ENCODE data around the gene AKAP5.

AKAP5 gene

GRCh38 chr14:64510825-64511671 is 45.7 kb downstream of the AKAP5 start:
- Histone ChIP-seq H3K4me3 (ENCODE audit: low read depth, low read length, poor library complexity, severe bottlenecking) (no peak overlapping the region), H3K4me1 (ENCODE audit: insufficient read depth, low read length, severe bottlenecking) (peaks cover 55% of the 10 kb centered on the region), H3K9me2 (ENCODE audit: low read depth, low read length) (no peaks in the 10 kb centered on the region), H3K4me2 (ENCODE audit: low read length) (peak overlapping the region; percentile 22; the same call in 1 of the 2 replicates), H2AFZ (ENCODE audit: low read length) (no peak overlapping the region), H3K79me2 (ENCODE audit: insufficient read depth, low read length) (peaks cover 97% of the 10 kb centered on the region), H3K27ac (ENCODE audit: low read depth, low read length, poor library complexity, severe bottlenecking) (peak overlapping the region; percentile 96), H3K27me3 (ENCODE audit: insufficient read depth, low read length) (no peaks in the 10 kb centered on the region), H3K36me3 (ENCODE audit: insufficient read depth, low read length) (peaks cover 15% of the 10 kb centered on the region; the same call in 1 of the 2 replicates), H4K20me1 (ENCODE audit: insufficient read depth, low read length) (no peaks in the 10 kb centered on the region), H3K9me3 (ENCODE audit: low read length) (no peaks in the 10 kb centered on the region), H3F3A (ENCODE audit: insufficient read depth, low read length) (peaks cover 9% of the 10 kb centered on the region; the same call in 1 of the 2 replicates), H3K9ac (ENCODE audit: low read length) (peak overlapping the region; percentile 6; the same call in 1 of the 2 replicates)
- TF ChIP-seq EZH2 (IDR thresholded peaks at IDR 0.05; ENCODE audit: borderline replicate concordance, low read length) (no peak), CTCF (IDR thresholded peaks at IDR 0.05; ENCODE audit: low read length) (peak; percentile 93)

GRCh38 chr14:64513271-64513670 is 48.0 kb downstream of the AKAP5 start:
- Histone ChIP-seq H3K79me2 (ENCODE audit: insufficient read depth, low read length) (peaks cover 96% of the 10 kb centered on the region), H3K9me2 (ENCODE audit: low read depth, low read length) (no peaks in the 10 kb centered on the region), H3K27ac (ENCODE audit: low read depth, low read length, poor library complexity, severe bottlenecking) (no peak overlapping the region), H2AFZ (ENCODE audit: low read length) (no peak overlapping the region), H3K36me3 (ENCODE audit: insufficient read depth, low read length) (peaks cover 15% of the 10 kb centered on the region; the same call in 1 of the 2 replicates), H3K9ac (ENCODE audit: low read length) (no peak overlapping the region), H3K4me1 (ENCODE audit: insufficient read depth, low read length, severe bottlenecking) (peaks cover 33% of the 10 kb centered on the region), H3K4me2 (ENCODE audit: low read length) (no peak overlapping the region), H3F3A (ENCODE audit: insufficient read depth, low read length) (peaks cover 9% of the 10 kb centered on the region; the same call in 1 of the 2 replicates), H3K27me3 (ENCODE audit: insufficient read depth, low read length) (no peaks in the 10 kb centered on the region), H3K4me3 (ENCODE audit: low read depth, low read length, poor library complexity, severe bottlenecking) (no peak overlapping the region), H4K20me1 (ENCODE audit: insufficient read depth, low read length) (no peaks in the 10 kb centered on the region), H3K9me3 (ENCODE audit: low read length) (no peaks in the 10 kb centered on the region)
- TF ChIP-seq EZH2 (IDR thresholded peaks at IDR 0.05; ENCODE audit: borderline replicate concordance, low read length) (no peak), CTCF (IDR thresholded peaks at IDR 0.05; ENCODE audit: low read length) (no peak)

- H3K9ac ChIP-seq (ENCODE audit: low read length), result no peak overlapping the region
- no peak overlapping the region for H3K4me2 ChIP-seq (ENCODE audit: low read length)
- TF ChIP-seq EZH2 (IDR thresholded peaks at IDR 0.05; ENCODE audit: borderline replicate concordance, low read length) (no peak), CTCF (IDR thresholded peaks at IDR 0.05; ENCODE audit: low read length) (no peak)
- peaks cover 7% of the 10 kb centered on the region; the same call in 1 of the 2 replicates for H3F3A ChIP-seq (ENCODE audit: insufficient read depth, low read length)
- no peaks in the 10 kb centered on the region for H3K9me3 ChIP-seq (ENCODE audit: low read length)
- H4K20me1 ChIP-seq (ENCODE audit: insufficient read depth, low read length), result no peaks in the 10 kb centered on the region
- H2AFZ ChIP-seq (ENCODE audit: low read length), result no peak overlapping the region
- no peak overlapping the region for H3K4me3 ChIP-seq (ENCODE audit: low read depth, low read length, poor library complexity, severe bottlenecking)
- H3K27me3 ChIP-seq (ENCODE audit: insufficient read depth, low read length), result no peaks in the 10 kb centered on the region
- H3K4me1 ChIP-seq (ENCODE audit: insufficient read depth, low read length, severe bottlenecking), result peaks cover 15% of the 10 kb centered on the region
- no peaks in the 10 kb centered on the region for H3K9me2 ChIP-seq (ENCODE audit: low read depth, low read length)
- peaks cover 15% of the 10 kb centered on the region; the same call in 1 of the 2 replicates for H3K36me3 ChIP-seq (ENCODE audit: insufficient read depth, low read length)
- no peak overlapping the region for H3K27ac ChIP-seq (ENCODE audit: low read depth, low read length, poor library complexity, severe bottlenecking)
- H3K79me2 ChIP-seq (ENCODE audit: insufficient read depth, low read length), result peaks cover 95% of the 10 kb centered on the region
These were observed 49.8 kb downstream of the AKAP5 start for GRCh38 chr14:64515053-64515452.

All from OCI-LY1 (cell line).